Tibial artery (tissue), 4 donors: ENCODE data around the gene ZSCAN5C.
"Not testable (repeated sequence)": the region's sequence is repeated elsewhere in the genome, so short reads cannot be mapped to it uniquely, and the experiment has no call there.

Experiments
- DNase-seq, 2 donors: peaks; one replicate each; pipeline ENCODE4 v3.0.0-alpha.2; 2019
- H3K27ac ChIP-seq, 2 donors: fragments of 200-600 bp; sonication (generic) in 1 of 2; 1 replicate in 1 of 2; 2 replicates in 1 of 2; pipeline ENCODE4 v1.5.1; 2018 to 2019; ENCODE audit warnings: mild to moderate bottlenecking in 1 of 2
- H3K27me3 ChIP-seq, 2 donors: fragments of 200-600 bp; sonication (generic) in 1 of 2; one replicate each; pipeline versions ENCODE4 v1.5.1 to v1.6.0; 2016 to 2019
- H3K36me3 ChIP-seq, 3 donors: fragments of 200-600 bp; sonication (generic) in 2 of 3; one replicate each; pipeline ENCODE4 v1.5.1; 2016 to 2019; ENCODE audit warnings: mild to moderate bottlenecking in 2 of 3
- H3K4me1 ChIP-seq, 4 donors: fragments of 200-600 bp; sonication (generic) in 2 of 4; 1 replicate in 3 of 4; 2 replicates in 1 of 4; pipeline ENCODE4 v1.5.1; 2016 to 2019
- H3K4me3 ChIP-seq, 2 donors: fragments of 200-600 bp; sonication (generic) in 1 of 2; 1 replicate in 1 of 2; 2 replicates in 1 of 2; pipeline ENCODE4 v1.5.1; 2018 to 2019; ENCODE audit warnings: mild to moderate bottlenecking in 2 of 2
- H3K9me3 ChIP-seq, 3 donors: fragments of 200-600 bp; sonication (generic) in 1 of 3; one replicate each; pipeline ENCODE4 v1.5.1; 2016 to 2019
- intact Hi-C: fragments of 100-400 bp; cut with DNase I; formaldehyde crosslinking; loops from one replicate; pipeline ENCODE4 v1.15.0; 2023; ENCODE audit warnings: low total_unique reads
- TF ChIP-seq, protein P1 (sequence below), 2 experiments: fragments of 200-600 bp in 1 of 2; fragments of 450-650 bp in 1 of 2; IDR thresholded peaks; one replicate each; pipeline ENCODE4 v1.5.1; 2017 to 2019; ENCODE audit warnings: antibody characterized with exemption in 2 of 2, mild to moderate bottlenecking in 1 of 2, moderate library complexity in 1 of 2

The ZSCAN5C gene

DNA sequence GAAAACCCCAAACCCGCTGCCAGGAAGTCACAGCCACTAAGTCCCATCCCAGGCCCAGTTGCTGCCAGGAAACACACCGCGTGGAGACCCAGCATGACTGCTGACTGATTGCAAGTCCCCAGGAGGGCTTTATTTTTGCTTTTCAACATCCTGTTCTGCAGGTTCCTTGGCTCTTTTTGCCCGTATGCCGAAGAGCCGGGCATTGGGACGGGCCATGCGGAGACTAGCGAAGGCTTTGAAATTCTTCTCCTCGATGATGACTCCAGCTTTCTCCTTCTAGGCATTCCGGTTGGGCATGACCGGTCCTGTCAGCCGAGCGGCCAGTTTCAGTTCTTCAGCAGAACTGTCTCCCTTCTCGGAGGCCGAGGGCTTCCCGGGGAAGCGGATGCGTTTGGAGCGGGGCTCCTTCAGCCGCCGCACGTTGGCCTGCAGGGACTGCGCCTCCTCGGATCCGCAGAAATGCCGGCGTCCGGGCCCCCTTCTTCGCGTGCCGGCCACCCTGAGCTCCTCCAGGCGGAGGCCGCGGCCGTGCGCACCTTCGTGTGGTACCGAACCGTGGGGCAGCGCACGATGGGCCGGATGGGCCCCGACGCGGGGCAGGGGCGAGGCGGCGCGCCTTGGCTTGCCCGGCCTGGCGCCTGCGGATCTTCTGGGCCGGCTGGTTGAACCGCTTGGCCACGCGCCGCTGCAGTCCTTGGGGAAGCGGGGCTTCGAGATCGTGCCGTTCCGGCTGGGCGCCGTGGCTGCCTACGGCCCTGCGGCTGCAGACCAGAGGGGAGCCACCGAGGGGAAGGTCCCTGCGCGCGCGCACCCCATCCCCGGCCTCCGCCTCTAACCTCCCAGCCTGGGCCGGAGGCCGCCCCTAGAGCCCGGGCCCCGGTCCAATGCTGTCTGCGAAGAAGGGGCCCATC lies 15.2 kb downstream of the ZSCAN5C start:
- Histone ChIP-seq H3K4me1 (peaks cover 0 to 11% (median 9%) of the 10 kb centered on the region in 4 donors), H3K9me3 (no peaks in the 10 kb centered on the region), H3K27me3 (peaks cover 0 to 11% of the 10 kb centered on the region in 2 donors), H3K36me3 (peaks cover 0 to 11% (median 0%) of the 10 kb centered on the region in 3 donors), H3K4me3 (peak overlapping the region; percentile 34 to 52), H3K27ac (no peak overlapping the region)
- intact Hi-C loops = no loop called here
- DNase-seq = peak in 1 of 2 donors; percentile 23
- TF ChIP-seq, protein P1, sequence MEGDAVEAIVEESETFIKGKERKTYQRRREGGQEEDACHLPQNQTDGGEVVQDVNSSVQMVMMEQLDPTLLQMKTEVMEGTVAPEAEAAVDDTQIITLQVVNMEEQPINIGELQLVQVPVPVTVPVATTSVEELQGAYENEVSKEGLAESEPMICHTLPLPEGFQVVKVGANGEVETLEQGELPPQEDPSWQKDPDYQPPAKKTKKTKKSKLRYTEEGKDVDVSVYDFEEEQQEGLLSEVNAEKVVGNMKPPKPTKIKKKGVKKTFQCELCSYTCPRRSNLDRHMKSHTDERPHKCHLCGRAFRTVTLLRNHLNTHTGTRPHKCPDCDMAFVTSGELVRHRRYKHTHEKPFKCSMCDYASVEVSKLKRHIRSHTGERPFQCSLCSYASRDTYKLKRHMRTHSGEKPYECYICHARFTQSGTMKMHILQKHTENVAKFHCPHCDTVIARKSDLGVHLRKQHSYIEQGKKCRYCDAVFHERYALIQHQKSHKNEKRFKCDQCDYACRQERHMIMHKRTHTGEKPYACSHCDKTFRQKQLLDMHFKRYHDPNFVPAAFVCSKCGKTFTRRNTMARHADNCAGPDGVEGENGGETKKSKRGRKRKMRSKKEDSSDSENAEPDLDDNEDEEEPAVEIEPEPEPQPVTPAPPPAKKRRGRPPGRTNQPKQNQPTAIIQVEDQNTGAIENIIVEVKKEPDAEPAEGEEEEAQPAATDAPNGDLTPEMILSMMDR (IDR thresholded peaks at IDR 0.05) = no peak

DNA sequence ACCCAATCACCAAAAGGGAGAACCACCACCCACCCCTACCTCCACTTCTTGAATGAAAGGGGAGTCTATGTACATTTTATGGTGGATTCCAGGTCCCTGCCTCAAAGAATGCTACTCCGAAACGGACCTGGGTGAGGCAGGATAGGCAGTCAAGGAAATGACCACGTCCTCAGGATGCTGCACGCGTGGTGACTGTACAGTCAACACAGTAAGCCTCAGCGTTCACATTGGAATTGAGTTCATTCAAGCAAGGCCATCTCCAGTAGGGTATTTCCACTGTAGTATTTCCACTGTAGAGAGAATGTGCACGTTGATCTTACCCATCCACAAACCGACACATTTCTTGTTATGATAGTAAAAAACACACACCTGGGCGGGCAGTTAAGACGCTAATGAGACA lies 16.9 kb downstream of the ZSCAN5C start:
- Histone ChIP-seq H3K27me3 (peaks cover 0 to 11% of the 10 kb centered on the region in 2 donors), H3K36me3 (peaks cover 0 to 25% (median 0%) of the 10 kb centered on the region in 3 donors), H3K4me3 (no peak overlapping the region), H3K9me3 (no peaks in the 10 kb centered on the region), H3K27ac (no peak overlapping the region), H3K4me1 (peaks cover 0 to 11% (median 9%) of the 10 kb centered on the region in 4 donors)
- TF ChIP-seq, protein P1 (IDR thresholded peaks at IDR 0.05) = no peak
- no peak for DNase-seq
- intact Hi-C loops = no loop called here

DNA sequence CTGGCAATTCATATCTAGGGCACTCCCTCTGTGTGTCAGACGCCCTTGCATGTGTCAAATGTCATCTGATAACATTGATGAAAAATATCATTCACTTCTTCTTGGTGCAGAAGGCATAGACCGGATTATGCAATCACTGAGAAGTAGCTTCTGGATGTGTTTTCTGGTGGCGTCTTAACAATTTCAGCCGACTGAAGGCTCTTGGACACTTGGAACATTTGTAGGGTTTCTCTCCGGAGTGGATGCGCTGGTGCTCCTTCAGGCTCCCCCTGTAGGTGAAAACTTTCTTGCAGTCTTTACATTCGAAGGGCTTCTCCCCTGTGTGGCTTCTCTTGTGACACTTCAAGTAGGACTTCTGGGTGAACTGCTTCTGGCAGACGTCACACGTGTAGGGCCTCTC lies 19.4 kb downstream of the ZSCAN5C start:
- Histone ChIP-seq H3K36me3 (peaks cover 0 to 25% (median 0%) of the 10 kb centered on the region in 3 donors), H3K27me3 (peaks cover 0 to 11% of the 10 kb centered on the region in 2 donors), H3K4me1 (peaks cover 0 to 11% (median 9%) of the 10 kb centered on the region in 4 donors)
- H3K27ac ChIP-seq, H3K4me3 ChIP-seq, DNase-seq, intact Hi-C loops, H3K9me3 ChIP-seq: not testable (repeated sequence)

DNA sequence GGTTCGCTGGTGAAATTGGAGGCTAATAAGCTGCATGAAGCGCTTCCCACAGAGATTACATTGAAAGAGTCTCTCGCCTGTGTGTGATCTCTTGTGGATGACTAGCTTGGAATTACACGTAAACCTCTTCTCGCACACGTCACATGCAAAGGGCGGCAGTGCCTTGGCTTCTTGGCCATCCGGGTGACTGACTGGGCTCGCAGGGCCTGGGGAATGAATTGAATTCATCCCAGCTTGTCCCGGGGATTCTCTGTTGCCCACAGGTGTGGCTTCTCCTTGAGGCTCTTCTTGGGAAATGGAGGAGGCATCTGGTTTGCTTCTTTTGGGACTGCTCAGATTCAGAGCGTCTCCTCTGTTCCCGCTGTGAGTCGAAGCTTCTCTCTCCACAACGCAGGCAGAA lies 19.8 kb downstream of the ZSCAN5C start:
- Histone ChIP-seq H3K4me1 (peaks cover 0 to 10% (median 8%) of the 10 kb centered on the region in 4 donors), H3K27me3 (peaks cover 0 to 10% of the 10 kb centered on the region in 2 donors), H3K27ac (no peak overlapping the region), H3K36me3 (peaks cover 0 to 25% (median 0%) of the 10 kb centered on the region in 3 donors), H3K4me3 (no peak overlapping the region), H3K9me3 (no peaks in the 10 kb centered on the region)
- TF ChIP-seq, protein P1 (IDR thresholded peaks at IDR 0.05) = no peak
- no peak for DNase-seq
- intact Hi-C loops = no loop called here

DNA sequence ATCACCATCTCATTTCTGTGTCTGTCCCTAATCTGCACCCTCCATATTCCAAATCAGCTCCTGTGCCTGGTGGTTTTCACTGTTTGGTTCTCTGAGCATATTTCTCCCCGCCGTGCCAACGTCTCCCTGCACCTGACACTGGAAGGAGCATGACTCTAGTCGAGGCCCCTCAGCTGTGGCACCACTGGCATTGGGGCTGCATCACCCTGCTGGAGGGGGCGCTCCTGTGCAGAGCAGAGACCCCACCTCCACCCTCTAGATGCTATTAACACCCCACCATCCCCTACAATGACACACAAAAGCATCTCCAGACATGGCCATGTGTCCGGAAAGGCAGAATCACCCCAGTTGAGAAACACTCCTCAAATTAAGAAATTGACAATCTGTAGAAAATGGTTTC lies 20.8 kb downstream of the ZSCAN5C start:
- TF ChIP-seq, protein P1 (IDR thresholded peaks at IDR 0.05) = no peak
- no peak overlapping the region for H3K4me3 ChIP-seq
- no peaks in the 10 kb centered on the region for H3K9me3 ChIP-seq
- H3K4me1 ChIP-seq = no peaks in the 10 kb centered on the region
- no peak overlapping the region for H3K27ac ChIP-seq
- peaks cover 0 to 25% (median 0%) of the 10 kb centered on the region in 3 donors for H3K36me3 ChIP-seq
- no peak for DNase-seq
- H3K27me3 ChIP-seq = peaks cover 0 to under 1% of the 10 kb centered on the region in 2 donors
- intact Hi-C loops = no loop called here

DNA sequence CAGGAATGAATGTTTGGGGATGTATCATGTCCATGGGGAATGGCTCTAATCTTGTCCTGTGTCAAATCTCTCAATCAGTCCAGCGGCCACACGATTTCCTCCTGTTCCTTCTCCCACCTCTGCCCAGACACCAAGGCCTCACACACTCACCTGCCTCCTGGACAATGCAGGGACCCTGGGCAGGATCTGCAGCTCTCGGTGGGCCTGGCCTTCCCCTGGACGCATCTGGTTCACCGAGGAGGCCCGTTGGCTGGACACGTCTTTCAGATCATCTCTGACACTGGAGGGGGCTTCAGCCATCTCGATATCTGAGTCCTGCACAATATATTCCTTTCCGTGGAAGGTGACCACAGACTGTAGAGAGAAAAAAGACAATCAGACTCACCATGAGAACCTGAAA lies 21.4 kb downstream of the ZSCAN5C start:
- Histone ChIP-seq H3K4me3 (no peak overlapping the region), H3K36me3 (peaks cover 0 to 25% (median 0%) of the 10 kb centered on the region in 3 donors), H3K27ac (no peak overlapping the region), H3K4me1 (no peaks in the 10 kb centered on the region), H3K27me3 (no peaks in the 10 kb centered on the region), H3K9me3 (no peaks in the 10 kb centered on the region)
- no peak for DNase-seq
- intact Hi-C loops = no loop called here
- TF ChIP-seq, protein P1 (IDR thresholded peaks at IDR 0.05) = no peak
